Stimulated activated effector memory CD8-positive, alpha-beta T cell treated with anti-CD3 and anti-CD28 coated beads, Interleukin-12 subunit alpha, Interleukin-12 subunit beta, amount 100 ng/mL, for 72 hours (primary cell): ENCODE data around the gene KRT8.
A peak's percentile ranks its signal among the peaks of the same experiment; 100 is the strongest.
"Not testable (repeated sequence)": the region's sequence is repeated elsewhere in the genome, so short reads cannot be mapped to it uniquely, and the experiment has no call there.

Source experiments
- ATAC-seq: fragments of 150-1000 bp; cut with Tn5 transposase; 2 replicates; pipeline ENCODE4 v1.10.0; 2021
- DNase-seq, 2 donors: peaks; one replicate each; pipeline ENCODE4 v3.0.0; 2021 to 2022; ENCODE audit warnings: low spot score in 2 of 2
- H3K27ac Mint-ChIP-seq: one replicate; pipeline ENCODE4 v1.8.0; 2022; ENCODE audit warnings: mild to moderate bottlenecking, mixed read lengths
- H3K36me3 Mint-ChIP-seq: one replicate; pipeline ENCODE4 v1.8.0; 2022; ENCODE audit warnings: mild to moderate bottlenecking, mixed read lengths
- H3K4me1 Mint-ChIP-seq: one replicate; pipeline ENCODE4 v1.8.0; 2022; ENCODE audit warnings: mixed read lengths
- H3K4me3 Mint-ChIP-seq: one replicate; pipeline ENCODE4 v1.8.0; 2022; ENCODE audit warnings: mild to moderate bottlenecking, mixed read lengths
- H3K9me3 Mint-ChIP-seq: one replicate; pipeline ENCODE4 v1.8.0; 2022; ENCODE audit warnings: mixed read lengths

Gene KRT8

GRCh38 chr12:52896190-52897100, 8.4 kb downstream of the KRT8 start:
- Mint-ChIP-seq H3K9me3 (no peaks in the 10 kb centered on the region), H3K4me1 (no peaks in the 10 kb centered on the region), H3K36me3 (no peaks in the 10 kb centered on the region), H3K4me3 (no peak overlapping the region), H3K27ac (no peak overlapping the region)
- ATAC-seq (peak; percentile 27), DNase-seq (no peak)

GRCh38 chr12:52895726-52896189, 9.1 kb downstream of the KRT8 start:
- no peaks in the 10 kb centered on the region for H3K36me3 Mint-ChIP-seq
- DNase-seq (no peak), ATAC-seq (peak; percentile 45)
- no peaks in the 10 kb centered on the region for H3K9me3 Mint-ChIP-seq
- no peaks in the 10 kb centered on the region for H3K4me1 Mint-ChIP-seq
- peak overlapping the region; percentile 34 for H3K27ac Mint-ChIP-seq
- H3K4me3 Mint-ChIP-seq = no peak overlapping the region

- H3K36me3 Mint-ChIP-seq = no peaks in the 10 kb centered on the region
- no peak overlapping the region for H3K27ac Mint-ChIP-seq
- no peaks in the 10 kb centered on the region for H3K4me1 Mint-ChIP-seq
- ATAC-seq = no peak
- H3K9me3 Mint-ChIP-seq = no peaks in the 10 kb centered on the region
- no peak for DNase-seq
- no peak overlapping the region for H3K4me3 Mint-ChIP-seq
Measured at GRCh38 chr12:52892974-52893373, 11.9 kb downstream of the KRT8 start.

- no peak overlapping the region for H3K27ac Mint-ChIP-seq
- DNase-seq = no peak
- ATAC-seq = no peak
- no peaks in the 10 kb centered on the region for H3K36me3 Mint-ChIP-seq
- H3K9me3 Mint-ChIP-seq = no peaks in the 10 kb centered on the region
- no peaks in the 10 kb centered on the region for H3K4me1 Mint-ChIP-seq
- H3K4me3 Mint-ChIP-seq = no peak overlapping the region
Measured at GRCh38 chr12:52892207-52892852, 12.5 kb downstream of the KRT8 start.

GRCh38 chr12:52891044-52891443, 13.8 kb downstream of the KRT8 start:
- DNase-seq = no peak
- ATAC-seq = no peak
- no peaks in the 10 kb centered on the region for H3K9me3 Mint-ChIP-seq
- no peaks in the 10 kb centered on the region for H3K4me1 Mint-ChIP-seq
- H3K36me3 Mint-ChIP-seq = no peaks in the 10 kb centered on the region
- H3K4me3 Mint-ChIP-seq = no peak overlapping the region
- no peak overlapping the region for H3K27ac Mint-ChIP-seq

GRCh38 chr12:52890417-52890816, 14.5 kb downstream of the KRT8 start:
- no peaks in the 10 kb centered on the region for H3K4me1 Mint-ChIP-seq
- H3K27ac Mint-ChIP-seq = no peak overlapping the region
- no peaks in the 10 kb centered on the region for H3K36me3 Mint-ChIP-seq
- ATAC-seq = no peak
- H3K9me3 Mint-ChIP-seq = no peaks in the 10 kb centered on the region
- no peak overlapping the region for H3K4me3 Mint-ChIP-seq
- no peak for DNase-seq

- H3K4me1 Mint-ChIP-seq = peaks cover 7% of the 10 kb centered on the region
- H3K27ac Mint-ChIP-seq = no peak overlapping the region
- ATAC-seq (peak; percentile 85), DNase-seq (peak; percentile 81 to 91)
- no peak overlapping the region for H3K4me3 Mint-ChIP-seq
- no peaks in the 10 kb centered on the region for H3K9me3 Mint-ChIP-seq
- H3K36me3 Mint-ChIP-seq = no peaks in the 10 kb centered on the region
Measured at GRCh38 chr12:52884526-52885293, 20.2 kb downstream of the KRT8 start.

GRCh38 chr12:52880499-52880898, 24.4 kb downstream of the KRT8 start:
- not testable (repeated sequence) for H3K27ac Mint-ChIP-seq, ATAC-seq, H3K9me3 Mint-ChIP-seq, DNase-seq, H3K36me3 Mint-ChIP-seq
- H3K4me1 Mint-ChIP-seq = peaks cover 19% of the 10 kb centered on the region
- H3K4me3 Mint-ChIP-seq = peak overlapping the region; percentile 73

GRCh38 chr12:52879394-52880351, 25.2 kb downstream of the KRT8 start:
- Mint-ChIP-seq H3K4me1 (peaks cover 21% of the 10 kb centered on the region), H3K27ac (no peak overlapping the region), H3K9me3 (no peaks in the 10 kb centered on the region), H3K36me3 (no peaks in the 10 kb centered on the region), H3K4me3 (peak overlapping the region; percentile 73)
- ATAC-seq (peak; percentile 87), DNase-seq (peak; percentile 57 to 75)

- DNase-seq (no peak), ATAC-seq (no peak)
- Mint-ChIP-seq H3K36me3 (no peaks in the 10 kb centered on the region), H3K4me3 (peak overlapping the region; percentile 73), H3K9me3 (no peaks in the 10 kb centered on the region), H3K4me1 (peaks cover 30% of the 10 kb centered on the region), H3K27ac (no peak overlapping the region)
Measured at GRCh38 chr12:52878507-52879393, 26.1 kb downstream of the KRT8 start.

- no peak for ATAC-seq
- Mint-ChIP-seq H3K4me1 (peaks cover 40% of the 10 kb centered on the region), H3K9me3 (no peaks in the 10 kb centered on the region), H3K27ac (no peak overlapping the region), H3K36me3 (no peaks in the 10 kb centered on the region), H3K4me3 (no peak overlapping the region)
- no peak for DNase-seq
Measured at GRCh38 chr12:52877242-52877641, 27.6 kb downstream of the KRT8 start.

GRCh38 chr12:52876372-52876771, 28.5 kb downstream of the KRT8 start:
- ATAC-seq (no peak), DNase-seq (no peak)
- Mint-ChIP-seq H3K4me3 (no peak overlapping the region), H3K27ac (no peak overlapping the region), H3K36me3 (no peaks in the 10 kb centered on the region), H3K9me3 (no peaks in the 10 kb centered on the region), H3K4me1 (peaks cover 41% of the 10 kb centered on the region)

GRCh38 chr12:52874573-52875435, 30.1 kb downstream of the KRT8 start:
- DNase-seq = no peak
- Mint-ChIP-seq H3K27ac (peak overlapping the region; percentile 81), H3K4me3 (peak overlapping the region; percentile 80), H3K36me3 (no peaks in the 10 kb centered on the region), H3K4me1 (peaks cover 51% of the 10 kb centered on the region), H3K9me3 (no peaks in the 10 kb centered on the region)
- ATAC-seq = no peak
